Measurements from ENCODE around the gene EIF4G3.

EIF4G3 gene

GRCh38 chr1:21084111-21084810 is 92.4 kb downstream of the EIF4G3 start:
- in situ Hi-C loops (cut with HindIII; ENCODE audit: low sequenced_read_pairs): no loop called here
- H3K4me3 ChIP-seq (ENCODE audit: low read depth, low read length): no peak overlapping the region
- TF ChIP-seq CTCF (IDR thresholded peaks at IDR 0.05; ENCODE audit: low read depth, low read length): no peak

GRCh38 chr1:21082073-21082472 is 94.6 kb downstream of the EIF4G3 start:
- in situ Hi-C loops (cut with HindIII; ENCODE audit: low sequenced_read_pairs): no loop called here
- no peak for DNase-seq (ENCODE audit: low read depth, low spot score)

More at GRCh38 chr1:21084111-21084810, 92.4 kb downstream of the EIF4G3 start:
- no peak for DNase-seq (ENCODE audit: low read depth, low spot score)

GRCh38 chr1:21077085-21077484 is 99.6 kb downstream of the EIF4G3 start:
- no peak overlapping the region for H3K4me3 ChIP-seq (ENCODE audit: low read depth, low read length)
- DNase-seq (ENCODE audit: low read depth, low spot score): peak; percentile 26
- no peak for TF ChIP-seq CTCF (IDR thresholded peaks at IDR 0.05; ENCODE audit: low read depth, low read length)
- in situ Hi-C loops (cut with HindIII; ENCODE audit: low sequenced_read_pairs): no loop called here

More at GRCh38 chr1:21082073-21082472, 94.6 kb downstream of the EIF4G3 start:
- TF ChIP-seq CTCF (IDR thresholded peaks at IDR 0.05; ENCODE audit: low read depth, low read length): no peak
- no peak overlapping the region for H3K4me3 ChIP-seq (ENCODE audit: low read depth, low read length)

- TF ChIP-seq CTCF (IDR thresholded peaks at IDR 0.05; ENCODE audit: low read depth, low read length): no peak
- no peak overlapping the region for H3K4me3 ChIP-seq (ENCODE audit: low read depth, low read length)
- peak; percentile 63 for DNase-seq (ENCODE audit: low read depth, low spot score)
- in situ Hi-C loops (cut with HindIII; ENCODE audit: low sequenced_read_pairs): no loop called here
These were observed 104.0 kb downstream of the EIF4G3 start for GRCh38 chr1:21072721-21073120.

GRCh38 chr1:21069549-21069948 is 107.1 kb downstream of the EIF4G3 start:
- no peak for TF ChIP-seq CTCF (IDR thresholded peaks at IDR 0.05; ENCODE audit: low read depth, low read length)
- peak; percentile 66 for DNase-seq (ENCODE audit: low read depth, low spot score)
- no peak overlapping the region for H3K4me3 ChIP-seq (ENCODE audit: low read depth, low read length)
- in situ Hi-C loops (cut with HindIII; ENCODE audit: low sequenced_read_pairs): no loop called here

- TF ChIP-seq CTCF (IDR thresholded peaks at IDR 0.05; ENCODE audit: low read depth, low read length): no peak
- DNase-seq (ENCODE audit: low read depth, low spot score): no peak
- H3K4me3 ChIP-seq (ENCODE audit: low read depth, low read length): no peak overlapping the region
- in situ Hi-C loops (cut with HindIII; ENCODE audit: low sequenced_read_pairs): no loop called here
These were observed 107.8 kb downstream of the EIF4G3 start for GRCh38 chr1:21068937-21069336.
